Adrenal gland (tissue), 12 donors: ENCODE data around the gene ZRANB3. TPM values are rescaled to one million over a fixed set of nuclear protein-coding genes. Genes with fewer than 3 reads are reported as not detected.
"Not testable (repeated sequence)": the region's sequence is repeated elsewhere in the genome, so short reads cannot be mapped to it uniquely, and the experiment has no call there.

Experiments used
- DNase-seq, 7 donors: peaks; one replicate each; pipeline ENCODE4 v3.0.0-alpha.2; 2019 to 2020
- H3K27ac ChIP-seq, 5 donors: fragments of 200-600 bp; sonication (generic) in 4 of 5; 1 replicate in 3 of 5; 2 replicates in 2 of 5; pipeline versions ENCODE4 v1.5.1 to v1.8.0; 2016 to 2020; ENCODE audit warnings: mild to moderate bottlenecking in 1 of 5
- H3K27me3 ChIP-seq: fragments of 200-600 bp; 2 replicates; pipeline ENCODE4 v1.8.0; 2021
- H3K36me3 ChIP-seq, 2 donors: fragments of 200-600 bp; replicated peaks in 1 of 2; 1 replicate in 1 of 2; 2 replicates in 1 of 2; pipeline versions ENCODE4 v1.5.1 to v1.8.0; 2018 to 2022
- H3K4me1 ChIP-seq, 2 donors: fragments of 200-600 bp; replicated peaks in 1 of 2; 1 replicate in 1 of 2; 2 replicates in 1 of 2; pipeline versions ENCODE4 v1.5.1 to v1.8.0; 2018 to 2021
- H3K4me3 ChIP-seq, 4 donors: fragments of 200-600 bp; sonication (generic) in 3 of 4; one replicate each; pipeline ENCODE4 v1.5.1; 2016 to 2018
- H3K9me3 ChIP-seq, 3 donors: fragments of 200-600 bp; sonication (generic) in 1 of 3; replicated peaks in 1 of 3; 1 replicate in 2 of 3; 2 replicates in 1 of 3; pipeline versions ENCODE4 v1.5.1 to v1.8.0; 2016 to 2021
- POLR2A ChIP-seq, 2 donors: fragments of 450-650 bp; IDR thresholded peaks; one replicate each; pipeline ENCODE4 v1.6.1; 2017; ENCODE audit warnings: antibody characterized with exemption in 2 of 2, mild to moderate bottlenecking in 2 of 2, moderate library complexity in 1 of 2
- WGBS, 4 donors: extraction: QIAGEN DNeasy Blood & Tissue Kit in 2 of 4; methylation state at CpG; one replicate each; pipeline versions ENCODE4 v1.1.5 to v1.1.7; 2013 to 2017; 5-methylcytosine and 5-hydroxymethylcytosine counted together
- intact Hi-C, 2 donors: fragments of 100-400 bp; cut with DNase I; formaldehyde crosslinking; loops; one replicate each; pipeline versions ENCODE4 v1.14.1 to v1.15.0; 2022 to 2023
- polyA plus RNA-seq, 3 donors: library from polyadenylated mRNA; stranded (reverse); fragments of 200-250 nt in 2 of 3; fragments of 350-450 nt in 1 of 3; fragmentation: Illumina TruSeq in 1 of 3; extraction: RNeasy Lipid Tissue Mini Kit (QIAGEN cat#74804) in 1 of 3; gene quantifications; one replicate each; pipeline ENCODE4 v1.2.3, GENCODE V29; 2013 to 2014
- total RNA-seq, 9 donors: library from RNA; depleted of rRNA in 4 of 9; stranded (reverse); fragments of >200 nt in 4 of 9; fragments of 120-200 nt in 1 of 9; fragmentation: NEBNext Ultra II Directional in 1 of 9; extraction: Animal tissue kit (Norgen Biotek cat#: 25700) in 1 of 9; gene quantifications; one replicate each; pipeline versions ENCODE4 v1.1.0 to v1.2.4, GENCODE V29; 2013 to 2023
- TF ChIP-seq, protein P1 (sequence below), 6 experiments: fragments of 450-650 bp in 4 of 6; fragments of 200-600 bp in 2 of 6; sonication (generic) in 1 of 6; IDR thresholded peaks; 1 replicate in 5 of 6; 2 replicates in 1 of 6; pipeline versions ENCODE4 v1.5.1 to v1.8.0; 2016 to 2021; ENCODE audit warnings: antibody characterized with exemption in 6 of 6, mild to moderate bottlenecking in 2 of 6, moderate library complexity in 1 of 6
- donor health status: healthy with polysubstance abuse.
- donor health status: Bipolar disorder and iron deficiency.
- donor health status: DM: yes; HTN: yes; CAD: no.
- donor health status: DM: no; HTN: no; CAD: no.
- donor health status: DM: no; HTN: no; CAD: no.
- donor health status: DM: yes; HTN: yes; CAD: no.

ZRANB3 gene
- total and polyA plus RNA-seq, 12 donors = 1.0 to 16.8 (median 9.0) TPM

DNA sequence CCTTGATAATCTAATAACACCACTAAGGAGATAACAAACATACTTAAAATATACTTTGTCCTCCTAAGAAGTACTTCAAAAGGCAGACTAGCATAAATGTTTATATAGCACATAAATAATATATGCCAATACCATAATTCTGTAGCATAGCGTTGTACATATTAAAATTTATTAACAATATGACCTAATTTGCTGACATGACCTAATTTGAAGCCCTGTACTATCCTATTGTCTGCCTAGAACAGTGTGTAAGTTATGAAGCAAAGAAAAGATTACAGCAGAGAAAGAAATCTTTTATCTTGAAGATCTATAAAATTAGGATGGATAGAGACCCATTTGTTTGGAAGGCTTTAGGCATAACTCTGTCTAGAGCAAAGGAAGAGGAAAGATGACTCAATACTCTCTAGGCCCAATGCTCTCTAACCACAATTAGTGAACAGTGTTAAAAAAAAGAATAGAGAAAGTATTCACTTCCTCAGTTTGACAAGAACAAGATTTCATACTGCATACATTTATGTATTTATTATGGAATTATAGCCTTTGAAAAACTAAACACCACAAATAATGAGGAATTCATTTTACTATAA lies 231.3 kb downstream of the ZRANB3 start:
- H3K4me3 ChIP-seq = no peak overlapping the region
- H3K36me3 ChIP-seq = no peaks in the 10 kb centered on the region
- no peaks in the 10 kb centered on the region for H3K27me3 ChIP-seq
- 80 to 89% (median 87%) methylated on average over 1 of the region's 1 CpG for WGBS, 4 donors
- DNase-seq = no peak
- intact Hi-C loops = no loop called here
- H3K9me3 ChIP-seq = no peaks in the 10 kb centered on the region
- no peak overlapping the region for H3K27ac ChIP-seq
- H3K4me1 ChIP-seq = no peaks in the 10 kb centered on the region
- TF ChIP-seq, protein P1, sequence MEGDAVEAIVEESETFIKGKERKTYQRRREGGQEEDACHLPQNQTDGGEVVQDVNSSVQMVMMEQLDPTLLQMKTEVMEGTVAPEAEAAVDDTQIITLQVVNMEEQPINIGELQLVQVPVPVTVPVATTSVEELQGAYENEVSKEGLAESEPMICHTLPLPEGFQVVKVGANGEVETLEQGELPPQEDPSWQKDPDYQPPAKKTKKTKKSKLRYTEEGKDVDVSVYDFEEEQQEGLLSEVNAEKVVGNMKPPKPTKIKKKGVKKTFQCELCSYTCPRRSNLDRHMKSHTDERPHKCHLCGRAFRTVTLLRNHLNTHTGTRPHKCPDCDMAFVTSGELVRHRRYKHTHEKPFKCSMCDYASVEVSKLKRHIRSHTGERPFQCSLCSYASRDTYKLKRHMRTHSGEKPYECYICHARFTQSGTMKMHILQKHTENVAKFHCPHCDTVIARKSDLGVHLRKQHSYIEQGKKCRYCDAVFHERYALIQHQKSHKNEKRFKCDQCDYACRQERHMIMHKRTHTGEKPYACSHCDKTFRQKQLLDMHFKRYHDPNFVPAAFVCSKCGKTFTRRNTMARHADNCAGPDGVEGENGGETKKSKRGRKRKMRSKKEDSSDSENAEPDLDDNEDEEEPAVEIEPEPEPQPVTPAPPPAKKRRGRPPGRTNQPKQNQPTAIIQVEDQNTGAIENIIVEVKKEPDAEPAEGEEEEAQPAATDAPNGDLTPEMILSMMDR (IDR thresholded peaks at IDR 0.05) = no peak
- TF ChIP-seq POLR2A (IDR thresholded peaks at IDR 0.05) = no peak

DNA sequence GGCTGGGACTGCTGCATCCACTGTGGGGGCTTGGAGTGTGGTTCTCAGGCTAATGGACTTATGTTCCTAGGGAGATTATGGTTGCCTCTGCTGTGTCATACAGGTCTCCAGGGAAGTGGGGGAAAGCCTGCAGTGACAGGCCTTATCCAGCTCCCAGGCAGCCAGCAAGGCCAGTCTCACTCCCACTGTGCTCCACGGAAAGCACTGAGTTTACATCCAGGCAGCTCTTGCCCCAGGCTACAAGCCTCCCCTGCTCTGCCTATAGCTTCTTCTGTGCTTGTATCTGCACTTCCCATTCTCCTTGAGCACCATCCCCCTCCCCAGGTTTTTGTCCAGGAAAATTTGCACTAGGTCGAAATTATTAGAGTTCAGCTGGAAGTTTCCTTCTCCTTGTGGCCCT lies 231.9 kb downstream of the ZRANB3 start:
- Histone ChIP-seq H3K36me3 (no peaks in the 10 kb centered on the region), H3K9me3 (no peaks in the 10 kb centered on the region), H3K4me3 (no peak overlapping the region), H3K4me1 (no peaks in the 10 kb centered on the region), H3K27me3 (no peaks in the 10 kb centered on the region), H3K27ac (no peak overlapping the region)
- no peak for TF ChIP-seq POLR2A (IDR thresholded peaks at IDR 0.05)
- TF ChIP-seq, protein P1 (IDR thresholded peaks at IDR 0.05) = no peak
- WGBS, 4 donors = 91 to 99% (median 95%) methylated on average over 2 of the region's 2 CpGs
- intact Hi-C loops = no loop called here
- DNase-seq = no peak

DNA sequence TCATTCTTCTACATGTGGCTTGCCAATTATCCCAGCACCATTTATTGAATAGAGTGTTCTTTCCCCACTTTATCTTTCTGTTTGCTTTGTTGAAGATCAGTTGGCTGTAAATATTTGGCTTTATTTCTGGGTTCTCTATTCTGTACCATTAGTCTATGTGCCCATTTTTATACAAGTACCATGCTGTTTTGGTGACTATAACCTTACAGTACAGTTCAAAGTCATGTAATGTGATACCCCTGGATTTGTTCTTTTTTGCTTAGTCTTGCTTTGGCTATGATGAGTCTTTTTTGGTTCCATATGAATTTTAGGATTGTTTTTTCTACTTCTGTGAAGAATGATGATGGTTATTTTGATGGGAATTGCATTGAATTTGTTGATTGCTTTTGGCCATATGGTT lies 243.9 kb downstream of the ZRANB3 start:
- H3K9me3 ChIP-seq, H3K4me1 ChIP-seq, H3K36me3 ChIP-seq, H3K27me3 ChIP-seq, intact Hi-C loops, DNase-seq, H3K27ac ChIP-seq, H3K4me3 ChIP-seq: not testable (repeated sequence)

GRCh38 chr2:135285391-135285790 lies 245.6 kb downstream of the ZRANB3 start:
- Histone ChIP-seq H3K36me3 (no peaks in the 10 kb centered on the region), H3K4me1 (no peaks in the 10 kb centered on the region), H3K27me3 (no peaks in the 10 kb centered on the region), H3K9me3 (no peaks in the 10 kb centered on the region), H3K4me3 (no peak overlapping the region), H3K27ac (no peak overlapping the region)
- intact Hi-C loops = no loop called here
- no peak for DNase-seq
- TF ChIP-seq POLR2A (IDR thresholded peaks at IDR 0.05) = no peak
- TF ChIP-seq, protein P1 (IDR thresholded peaks at IDR 0.05) = no peak
- WGBS, 4 donors = 47 to 54% (median 50%) methylated on average over 3 of the region's 3 CpGs

- Histone ChIP-seq H3K27ac (no peak overlapping the region), H3K4me1 (no peaks in the 10 kb centered on the region), H3K27me3 (no peaks in the 10 kb centered on the region), H3K4me3 (no peak overlapping the region), H3K9me3 (no peaks in the 10 kb centered on the region), H3K36me3 (no peaks in the 10 kb centered on the region)
- intact Hi-C loops = no loop called here
- no peak for DNase-seq
- 83 to 100% (median 97%) methylated on average over 1 of the region's 1 CpG for WGBS, 4 donors
- no peak for TF ChIP-seq POLR2A (IDR thresholded peaks at IDR 0.05)
- TF ChIP-seq, protein P1 (IDR thresholded peaks at IDR 0.05) = no peak
Observed at GRCh38 chr2:135281379-135281778, 249.6 kb downstream of the ZRANB3 start.
